Astrocyte (in vitro differentiated cells and primary cell): ENCODE measurements around the gene PDP2.

Experiments used
- CTCF ChIP-seq: IDR thresholded peaks from 2 replicates; pipeline ENCODE4 v1.5.1; 2011; ENCODE audit warnings: low read depth, mild to moderate bottlenecking, inconsistent platforms, low read length, moderate library complexity; ENCODE audit not compliant: insufficient read depth
- EZH2 ChIP-seq: IDR thresholded peaks from 2 replicates; pipeline ENCODE4 v1.6.1; 2012; ENCODE audit warnings: mild to moderate bottlenecking, low read length, inconsistent platforms; ENCODE audit not compliant: insufficient read depth

GRCh38 chr16:66936462-66936861 is 56.1 kb downstream of the PDP2 start:
- TF ChIP-seq CTCF (no peak), EZH2 (no peak)
